ENCODE measurements around the gene MX2.
"Not testable (repeated sequence)": the region's sequence is repeated elsewhere in the genome, so short reads cannot be mapped to it uniquely, and the experiment has no call there.

The MX2 gene, protein sequence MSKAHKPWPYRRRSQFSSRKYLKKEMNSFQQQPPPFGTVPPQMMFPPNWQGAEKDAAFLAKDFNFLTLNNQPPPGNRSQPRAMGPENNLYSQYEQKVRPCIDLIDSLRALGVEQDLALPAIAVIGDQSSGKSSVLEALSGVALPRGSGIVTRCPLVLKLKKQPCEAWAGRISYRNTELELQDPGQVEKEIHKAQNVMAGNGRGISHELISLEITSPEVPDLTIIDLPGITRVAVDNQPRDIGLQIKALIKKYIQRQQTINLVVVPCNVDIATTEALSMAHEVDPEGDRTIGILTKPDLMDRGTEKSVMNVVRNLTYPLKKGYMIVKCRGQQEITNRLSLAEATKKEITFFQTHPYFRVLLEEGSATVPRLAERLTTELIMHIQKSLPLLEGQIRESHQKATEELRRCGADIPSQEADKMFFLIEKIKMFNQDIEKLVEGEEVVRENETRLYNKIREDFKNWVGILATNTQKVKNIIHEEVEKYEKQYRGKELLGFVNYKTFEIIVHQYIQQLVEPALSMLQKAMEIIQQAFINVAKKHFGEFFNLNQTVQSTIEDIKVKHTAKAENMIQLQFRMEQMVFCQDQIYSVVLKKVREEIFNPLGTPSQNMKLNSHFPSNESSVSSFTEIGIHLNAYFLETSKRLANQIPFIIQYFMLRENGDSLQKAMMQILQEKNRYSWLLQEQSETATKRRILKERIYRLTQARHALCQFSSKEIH

DNA sequence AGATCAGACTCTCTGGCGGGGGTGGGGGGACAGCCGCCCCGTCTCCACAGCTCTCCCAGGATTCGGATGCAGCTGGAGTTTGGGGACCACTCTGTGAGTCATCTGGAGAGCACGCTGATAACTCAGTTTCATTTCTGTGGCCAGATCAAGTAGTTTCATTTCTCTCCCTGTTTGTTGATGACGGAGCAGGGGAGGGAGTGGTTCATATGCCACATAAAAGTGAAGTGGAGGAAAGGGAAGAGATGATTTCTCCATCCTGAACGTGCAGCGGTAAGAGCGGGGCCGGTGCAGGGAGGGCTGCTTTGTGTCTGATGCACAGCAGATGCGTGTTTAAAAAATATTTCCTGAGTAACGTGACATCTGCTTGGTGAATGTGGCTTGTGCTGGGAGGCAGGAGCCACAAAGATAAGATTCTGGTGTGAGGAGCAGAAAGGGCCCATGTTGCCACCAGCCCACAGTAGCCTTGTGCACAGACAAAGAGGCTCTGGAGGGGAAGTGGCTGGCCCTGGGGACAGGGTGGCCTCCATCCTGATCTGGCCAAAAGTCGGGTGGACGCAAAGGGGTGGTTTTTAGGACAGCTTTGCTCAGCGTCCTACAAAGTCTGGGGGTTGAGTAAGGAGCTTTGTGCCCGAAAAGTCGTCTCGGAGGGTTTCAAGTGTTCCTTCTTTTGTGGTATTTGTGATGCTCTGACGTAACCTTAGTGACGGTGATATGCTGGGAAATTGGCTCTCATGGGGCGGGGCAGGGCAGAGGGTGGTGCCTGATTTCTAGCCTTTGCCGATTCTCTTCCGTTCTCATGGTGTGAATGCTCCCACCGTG is at the start of gene MX2:
MX2 (plus strand) TSS at position 242 of the 819 bp plus-strand sequence. CDS start 14,880 bp downstream, outside the sequence.
- DNase-seq = no peak

DNA sequence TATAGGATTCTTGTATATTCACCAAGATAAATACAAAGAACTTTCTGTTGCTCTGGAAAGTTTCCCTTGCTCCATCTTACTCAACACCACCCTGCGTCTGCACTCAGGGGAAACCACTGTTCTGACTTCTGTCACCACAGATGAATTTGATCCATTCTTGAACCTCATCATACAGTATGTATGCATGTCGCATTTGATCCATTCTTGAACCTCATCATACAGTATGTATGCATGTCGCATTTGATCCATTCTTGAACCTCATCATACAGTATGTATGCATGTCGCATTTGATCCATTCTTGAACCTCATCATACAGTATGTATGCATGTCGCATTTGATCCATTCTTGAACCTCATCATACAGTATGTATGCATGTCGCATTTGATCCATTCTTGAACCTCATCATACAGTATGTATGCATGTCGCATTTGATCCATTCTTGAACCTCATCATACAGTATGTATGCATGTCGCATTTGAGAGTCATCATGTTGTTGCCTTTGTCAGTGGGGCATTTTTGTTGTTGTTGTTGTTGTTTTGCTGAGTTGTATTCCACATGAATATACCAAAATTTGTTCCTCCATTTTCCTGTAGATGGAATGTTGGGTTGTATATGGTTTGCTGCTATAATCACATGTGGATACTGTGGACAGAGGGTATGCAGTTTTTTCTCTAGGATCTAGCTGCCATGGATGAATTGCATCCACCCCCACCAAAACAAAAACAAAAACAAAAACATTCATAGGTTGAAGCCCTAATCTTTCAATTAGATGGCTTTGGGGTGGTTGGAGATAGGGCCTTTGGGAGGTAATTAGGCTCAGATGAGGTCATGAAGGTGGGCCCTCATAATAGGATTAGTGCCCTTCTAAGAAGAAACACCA is 48.3 kb upstream of the MX2 start:
- not testable (repeated sequence) for DNase-seq

DNA sequence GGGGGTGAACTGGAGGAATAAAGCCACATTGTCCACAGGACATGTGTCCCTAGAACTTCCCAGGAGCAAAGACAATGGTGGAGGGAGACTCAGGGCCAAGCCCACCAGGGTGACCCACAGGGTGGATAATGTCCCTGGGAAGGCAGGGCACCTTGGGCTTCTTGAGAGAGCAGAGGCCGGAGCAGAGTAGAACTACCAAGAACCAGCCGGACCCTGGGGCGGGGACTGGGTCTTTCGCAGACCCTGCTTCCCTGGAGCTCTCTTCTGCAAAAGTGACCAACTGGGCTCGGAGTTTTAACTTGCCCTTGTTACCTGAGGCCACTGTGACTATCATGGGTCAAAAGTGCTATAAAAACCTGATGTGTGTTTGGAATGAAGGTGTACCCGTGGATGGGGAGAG is 46.1 kb upstream of the MX2 start:
- DNase-seq = no peak

DNA sequence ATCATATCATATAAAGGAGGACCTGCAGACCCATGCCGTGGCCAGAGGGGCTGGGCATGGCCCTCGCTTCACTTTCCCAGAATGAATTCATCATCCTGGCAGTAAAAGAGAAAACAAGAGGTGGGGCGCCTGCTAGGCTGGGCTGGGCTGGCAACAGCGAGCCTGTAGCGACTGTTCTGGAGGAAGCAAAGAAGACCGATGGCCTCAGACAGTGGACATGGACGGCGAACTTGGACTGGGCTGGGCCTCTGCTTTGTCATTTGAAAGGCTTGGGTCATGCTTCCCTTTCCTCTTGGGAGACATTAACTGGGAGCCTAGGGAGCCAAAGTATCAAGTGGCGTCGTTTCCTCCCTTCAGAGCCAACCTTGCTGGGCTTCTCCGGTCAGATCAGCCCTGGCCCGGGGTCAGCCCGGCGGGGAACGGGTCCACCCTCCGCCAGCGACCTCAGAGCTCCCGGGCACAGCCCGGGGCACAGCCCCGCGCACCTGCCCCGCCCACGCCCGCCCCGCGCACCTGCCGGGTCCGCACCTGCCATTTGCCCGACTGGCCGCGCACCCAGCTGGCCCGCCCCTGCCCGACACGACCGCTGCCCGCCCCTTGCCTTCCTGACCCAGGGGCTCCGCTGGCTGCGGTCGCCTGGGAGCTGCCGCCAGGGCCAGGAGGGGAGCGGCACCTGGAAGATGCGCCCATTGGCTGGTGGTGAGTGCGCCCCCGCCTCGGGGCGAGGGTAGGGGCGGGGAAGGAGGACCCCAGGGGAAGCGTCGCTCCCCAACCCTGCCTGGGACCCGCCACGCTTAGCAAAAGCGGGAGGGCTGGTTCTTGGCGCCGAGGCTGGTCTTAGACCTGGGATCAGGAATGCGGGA is 45.4 kb upstream of the MX2 start, which contains the start of gene FAM3B:
FAM3B (plus strand) TSS at position 602 of the 863 bp plus-strand sequence; CDS start at position 681, 79 bp downstream.
- DNase-seq = peak; percentile 85

DNA sequence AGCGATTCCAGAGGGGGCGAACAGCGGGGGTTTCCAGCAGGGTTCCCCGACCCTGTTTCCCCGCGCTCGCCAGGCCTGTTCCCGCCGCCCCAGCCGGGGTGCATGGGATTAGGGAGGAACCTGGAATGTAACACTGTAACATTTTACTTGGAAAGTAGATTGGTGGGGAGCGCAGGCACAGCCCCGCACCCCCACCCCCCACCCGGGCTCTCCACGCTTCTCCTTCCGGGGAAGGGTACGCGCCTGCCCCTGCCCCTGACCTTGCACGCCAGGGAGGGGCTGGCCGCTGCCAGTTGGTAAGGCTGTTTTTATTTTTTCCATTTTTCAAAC is 44.8 kb upstream of the MX2 start:
- DNase-seq = no peak

DNA sequence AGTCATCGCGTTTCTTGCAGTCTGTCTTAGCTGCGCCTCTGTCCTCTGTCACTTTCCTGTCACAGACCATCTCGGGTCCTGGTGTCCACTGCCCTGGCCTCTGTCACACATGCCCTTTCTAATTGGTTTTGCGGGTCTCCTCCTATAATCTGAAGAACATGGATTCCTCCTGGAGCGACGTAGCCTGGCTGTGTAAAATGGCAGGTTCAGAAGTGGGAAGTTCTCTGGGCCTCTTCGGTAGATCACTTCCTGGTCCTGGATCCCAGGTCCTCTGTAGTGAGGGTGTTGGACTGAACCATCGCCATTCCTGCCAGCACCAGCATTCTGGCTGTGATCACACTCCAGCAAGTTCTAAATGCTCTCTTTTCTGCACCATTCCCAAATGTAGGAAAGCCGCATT is 44.4 kb upstream of the MX2 start:
- peak; percentile 17 for DNase-seq

DNA sequence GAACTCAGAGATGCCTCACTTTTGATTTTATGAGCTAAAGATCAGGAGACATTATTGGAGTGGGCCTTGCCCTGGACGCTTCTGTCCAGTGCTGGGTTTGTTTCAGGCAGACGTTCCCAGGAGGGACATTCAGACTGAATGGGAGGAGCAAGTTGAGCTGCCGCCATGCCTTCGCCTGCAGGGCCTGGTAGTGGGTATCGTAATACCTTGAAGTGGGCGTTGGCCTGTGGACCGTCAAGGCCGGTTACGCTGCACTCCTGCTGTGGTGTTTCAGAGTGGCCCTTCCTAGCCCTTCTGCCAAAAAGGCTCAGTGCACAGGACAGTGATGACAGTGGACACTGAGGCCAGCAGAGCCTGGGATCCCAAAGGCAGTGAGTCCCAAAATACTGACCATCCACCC is 43.6 kb upstream of the MX2 start:
- DNase-seq = no peak

DNA sequence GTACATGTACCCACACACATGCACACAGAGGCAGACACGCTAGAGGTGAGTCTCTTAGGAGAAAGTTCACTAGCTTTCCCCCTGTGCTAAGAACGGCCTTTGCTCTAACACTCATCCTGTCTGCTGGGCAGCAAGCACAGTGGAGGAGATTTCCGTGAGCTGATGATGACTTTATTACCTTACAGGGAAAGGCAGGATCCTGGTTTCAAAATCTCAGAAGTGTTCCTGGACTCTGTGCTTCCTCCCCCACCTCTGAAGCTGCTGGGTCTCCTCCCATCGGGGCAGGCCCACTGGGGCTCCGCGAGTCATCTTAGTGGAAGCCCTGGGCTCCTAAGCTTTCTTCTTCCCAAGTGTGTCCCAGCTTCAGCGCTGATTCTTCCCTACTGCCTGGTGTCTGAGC is 42.6 kb upstream of the MX2 start:
- no peak for DNase-seq

DNA sequence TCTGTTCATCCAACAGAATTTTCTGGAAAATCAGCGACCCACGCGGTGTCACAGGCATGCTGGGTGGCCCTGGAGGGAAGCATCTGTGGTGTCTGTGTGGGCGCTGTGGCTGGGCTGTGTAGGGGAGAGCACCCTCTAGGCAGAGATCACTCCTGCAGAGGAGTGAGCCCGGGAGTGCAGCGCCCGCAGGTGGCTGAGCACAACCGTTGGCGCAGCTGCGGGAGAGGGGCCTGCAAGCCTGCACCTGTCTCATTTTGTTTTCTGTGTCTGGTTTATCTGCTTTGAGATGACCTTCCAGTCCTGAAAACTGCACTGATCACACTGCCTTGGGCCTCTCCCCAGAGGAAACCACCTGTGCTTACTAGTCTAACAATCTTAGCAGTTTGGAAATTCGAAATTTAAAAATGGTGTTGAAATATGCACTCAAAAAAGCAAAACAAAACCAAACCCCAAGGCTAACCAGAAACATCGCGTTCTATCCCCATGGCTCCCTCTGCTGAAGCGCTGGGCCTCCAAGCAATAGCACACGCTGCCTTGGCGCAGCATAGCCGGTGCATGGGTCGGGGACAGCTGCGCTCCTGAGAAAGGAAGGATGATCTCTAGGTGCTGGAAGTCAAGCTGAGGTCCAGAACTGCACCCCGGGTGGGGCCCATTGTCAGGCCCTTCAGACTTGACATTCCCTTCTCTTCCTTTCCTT is 40.5 kb upstream of the MX2 start:
- DNase-seq = peak; percentile 45

DNA sequence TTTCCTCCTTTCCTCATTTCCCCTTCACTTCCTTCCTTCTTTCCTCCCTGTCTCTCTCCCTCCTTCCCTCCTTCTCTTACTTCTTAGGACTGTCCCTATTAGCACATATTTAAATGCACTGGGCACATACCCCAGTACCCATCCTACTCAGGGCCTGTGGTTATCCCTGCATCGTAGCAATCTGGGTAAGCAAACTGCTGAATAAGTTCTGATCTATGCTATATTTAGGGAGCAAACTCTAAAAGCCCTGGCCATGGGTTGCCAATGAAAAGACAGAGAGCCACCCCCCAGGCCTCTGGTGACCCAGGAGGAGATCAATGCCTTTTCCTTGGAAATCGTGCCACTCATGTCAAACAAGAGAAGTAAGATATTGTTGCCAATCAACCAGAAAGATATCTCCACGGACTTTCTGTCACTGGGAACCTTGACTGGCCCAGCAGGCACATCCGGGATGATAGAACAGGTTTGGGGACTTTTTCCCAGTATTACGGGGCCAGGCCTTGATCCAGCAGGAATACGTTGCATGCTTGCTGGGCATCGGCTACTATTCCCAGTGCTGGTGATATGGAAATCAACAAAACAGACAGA is 39.8 kb upstream of the MX2 start:
- no peak for DNase-seq

DNA sequence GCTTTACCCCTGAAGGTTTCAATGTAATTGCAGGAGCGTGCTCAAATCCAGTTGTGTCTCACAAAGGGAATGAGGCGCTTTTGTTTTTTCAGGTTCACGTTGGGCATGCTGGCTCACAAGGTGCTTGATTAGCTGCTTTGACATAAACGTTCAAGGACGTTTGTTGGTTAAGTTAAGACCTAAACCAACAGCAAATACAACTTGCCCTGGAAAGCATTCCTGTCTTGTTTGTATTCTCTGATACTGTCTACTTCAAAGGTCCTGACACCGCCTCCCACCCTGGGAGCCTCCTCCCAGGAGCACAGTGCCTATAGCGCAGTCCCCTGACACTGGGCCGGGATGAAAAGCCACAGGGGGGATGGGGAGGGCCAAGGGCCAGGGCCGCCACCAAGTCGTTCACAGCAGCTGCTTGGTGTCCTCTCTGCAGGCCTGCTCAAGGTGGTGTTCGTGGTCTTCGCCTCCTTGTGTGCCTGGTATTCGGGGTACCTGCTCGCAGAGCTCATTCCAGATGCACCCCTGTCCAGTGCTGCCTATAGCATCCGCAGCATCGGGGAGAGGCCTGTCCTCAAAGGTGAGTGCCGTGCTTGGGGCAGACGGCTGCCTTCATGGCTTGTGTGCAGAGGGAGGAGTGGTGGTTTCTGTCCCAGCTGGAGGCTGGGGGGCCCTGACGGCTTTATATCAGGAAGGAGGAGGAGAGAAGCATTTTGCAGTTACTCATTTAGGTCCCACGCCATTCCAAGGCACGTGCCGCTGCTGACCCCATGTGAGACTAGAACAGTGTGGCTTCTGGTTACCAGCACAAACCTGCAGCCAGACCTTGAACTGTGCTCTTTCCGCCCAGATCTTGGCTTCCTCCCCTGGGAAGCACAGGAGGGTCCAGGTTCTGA is 39.1 kb upstream of the MX2 start:
- DNase-seq = no peak

DNA sequence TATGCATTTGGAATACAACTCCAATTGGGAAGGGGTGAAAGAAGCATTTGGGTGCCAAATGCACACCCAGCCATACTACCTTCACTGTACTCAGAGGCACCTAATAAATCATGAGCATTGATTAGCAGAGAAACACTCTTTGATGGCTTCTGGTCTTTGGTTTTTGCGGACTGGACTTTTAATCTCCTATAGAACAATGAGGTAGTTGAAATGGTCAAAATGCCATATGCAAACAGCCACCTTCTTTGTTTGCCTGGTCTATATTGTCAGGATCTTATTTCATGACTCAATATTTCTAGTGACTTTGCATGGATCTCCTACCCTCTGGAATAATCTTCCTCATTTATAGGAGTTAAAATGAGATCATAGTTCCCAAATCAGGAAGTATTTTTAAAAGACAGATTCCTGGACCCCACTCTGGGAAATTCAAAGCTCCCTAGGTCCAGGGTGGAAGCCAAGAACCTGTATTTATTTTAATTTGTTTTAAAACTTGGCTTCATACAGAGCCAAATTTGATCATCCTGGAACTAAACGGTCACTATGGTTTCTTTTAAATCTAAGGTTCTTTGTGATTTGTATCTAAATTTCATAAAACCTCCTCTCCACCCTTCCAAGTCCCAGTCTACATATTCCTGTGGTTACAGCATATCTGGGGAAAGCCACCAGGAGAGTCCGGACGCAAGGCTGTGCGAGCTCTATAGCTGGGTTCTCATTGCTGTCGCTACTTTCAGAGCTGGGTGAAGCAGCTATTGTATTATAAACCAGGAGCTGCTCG is 36.5 kb upstream of the MX2 start:
- DNase-seq = no peak

DNA sequence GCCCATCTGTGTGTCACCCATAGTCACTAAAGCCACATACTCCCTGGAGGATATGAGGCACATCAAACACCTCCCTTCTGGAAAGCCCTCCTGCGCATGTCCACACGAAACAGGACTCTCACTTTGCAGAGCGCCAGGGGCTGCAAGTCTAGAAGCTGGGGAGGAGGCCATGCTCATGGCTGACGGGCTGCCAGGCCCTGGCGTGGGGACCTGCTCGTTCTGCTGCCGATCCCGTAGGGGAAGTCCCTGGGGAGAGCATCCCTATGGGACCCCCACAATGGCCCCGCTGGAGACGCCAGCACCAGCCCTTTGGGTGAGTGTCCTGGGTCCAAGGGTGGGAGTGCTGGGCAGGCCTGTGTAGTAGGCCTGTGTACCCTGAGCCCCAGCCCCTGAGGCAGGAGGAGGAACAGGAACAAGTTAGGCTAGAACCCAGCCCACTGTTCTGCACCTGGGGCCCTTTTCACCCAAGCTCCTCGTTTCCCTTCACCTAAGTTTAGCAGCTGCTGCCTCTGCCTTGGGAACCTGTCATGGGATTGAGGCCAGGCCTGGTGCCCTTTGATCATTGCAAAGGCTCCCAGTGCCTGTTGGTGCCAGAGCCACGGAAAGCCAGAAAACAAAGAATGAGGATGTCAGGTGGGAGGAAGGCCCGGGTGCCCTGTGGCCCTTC is 35.3 kb upstream of the MX2 start:
- no peak for DNase-seq

DNA sequence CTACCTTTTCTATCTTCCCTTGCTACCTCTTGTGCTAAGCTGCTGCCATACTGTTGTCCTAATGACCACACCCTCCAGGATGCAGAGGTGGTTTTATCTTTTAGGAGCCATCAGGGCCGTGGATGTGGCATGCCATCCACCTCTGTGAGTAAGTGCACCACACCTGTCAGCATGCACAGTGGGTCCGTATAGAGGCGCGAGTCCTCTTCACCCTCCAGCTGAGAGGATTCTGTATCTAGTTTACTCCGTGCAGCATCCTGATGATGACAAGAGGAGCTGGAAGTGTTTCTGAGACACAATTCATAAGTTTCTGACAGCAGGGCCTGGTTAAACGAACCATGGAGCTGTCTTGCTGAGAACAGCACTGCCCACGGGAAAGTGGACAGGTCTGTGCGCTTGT is 34.1 kb upstream of the MX2 start:
- no peak for DNase-seq

DNA sequence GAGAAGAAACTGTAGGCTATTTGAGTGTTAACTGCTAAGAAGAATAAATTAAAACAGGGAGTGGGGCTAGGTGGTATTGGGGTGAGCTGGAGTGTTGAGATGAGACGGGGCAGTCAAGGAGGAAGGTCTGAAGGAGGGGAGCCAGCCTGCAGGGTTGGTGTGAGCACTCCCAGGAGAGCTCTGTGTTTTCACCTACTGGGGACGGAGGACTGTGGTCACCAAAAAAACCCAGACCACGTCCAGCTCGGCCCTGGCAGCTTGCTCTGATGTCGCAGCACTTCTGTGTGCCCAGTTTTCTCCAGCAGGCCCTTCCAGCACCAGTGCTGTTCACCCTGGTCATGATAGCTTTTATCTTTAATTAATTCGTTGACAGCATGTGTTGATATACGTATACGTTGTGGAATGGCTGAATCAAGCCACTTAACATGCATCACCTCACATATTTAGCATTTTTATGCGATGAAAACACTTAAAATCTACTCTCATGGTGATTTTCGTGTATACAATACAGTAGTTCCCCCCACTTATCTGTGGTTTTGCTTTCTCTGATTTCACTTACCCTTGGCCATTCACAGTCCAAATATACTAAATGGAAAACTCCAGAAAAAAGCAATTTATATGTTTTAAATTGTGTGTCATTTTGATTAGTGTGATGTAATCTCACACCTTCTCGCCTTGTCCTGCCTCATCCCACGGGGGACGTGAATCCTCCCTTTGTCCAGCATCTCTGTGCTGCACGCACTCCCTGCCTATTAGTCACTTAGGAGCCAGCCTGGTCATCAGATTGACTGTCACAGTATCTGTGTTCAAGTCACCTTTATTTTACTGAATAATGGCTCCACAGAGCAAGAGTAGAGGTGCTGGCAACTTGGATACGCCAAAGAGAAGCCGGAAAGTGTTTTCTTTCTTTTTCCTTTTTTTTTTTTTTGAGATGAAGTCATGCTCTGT is 32.9 kb upstream of the MX2 start:
- DNase-seq = no peak

DNA sequence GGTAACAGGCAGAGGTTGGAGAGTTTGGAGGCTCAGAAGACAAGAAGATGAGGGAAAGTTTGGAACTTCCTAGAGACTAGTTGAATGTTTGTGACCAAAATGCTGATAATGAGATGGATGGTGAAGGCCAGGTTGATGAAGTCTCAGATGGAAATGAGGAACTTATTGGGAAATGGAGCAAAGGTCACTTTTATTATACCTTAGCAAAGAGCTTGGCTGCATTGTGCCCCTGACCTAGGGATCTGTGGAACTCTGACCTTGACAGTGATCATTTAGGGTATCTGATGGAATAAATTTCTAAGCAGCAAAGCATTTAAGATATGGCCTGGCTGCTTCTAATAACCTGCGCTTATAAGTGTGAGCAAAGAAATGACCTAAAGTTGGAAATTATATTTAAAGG is 28.1 kb upstream of the MX2 start:
- DNase-seq = no peak

DNA sequence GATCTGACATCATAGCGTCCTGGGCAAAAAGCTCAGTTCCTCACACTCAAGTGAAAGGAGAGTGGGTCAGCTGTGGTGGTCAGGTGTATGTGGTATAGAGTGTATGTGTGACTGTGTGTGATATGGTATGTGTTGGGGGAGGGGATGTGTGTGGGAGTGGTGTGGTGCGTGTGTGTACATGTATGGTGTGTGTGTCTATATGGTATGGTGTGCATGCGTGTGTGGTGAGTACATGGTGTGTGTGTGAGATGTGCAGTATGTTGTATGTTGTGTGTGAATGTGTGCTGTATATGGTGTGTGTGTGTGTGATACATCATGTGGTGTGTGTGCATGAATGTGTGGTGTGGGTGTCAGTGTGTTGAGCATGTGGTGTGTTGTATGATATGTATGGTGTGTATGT is 24.3 kb upstream of the MX2 start:
- DNase-seq = no peak
